Kidney epithelial cell (primary cell): ENCODE data around the gene IGLON5. TPM values are rescaled to one million over a fixed set of nuclear protein-coding genes. Genes with fewer than 3 reads are reported as not detected.

Experiments used
- DNase-seq: peaks from one replicate; pipeline ENCODE4 v3.0.0-alpha.2; 2010; ENCODE audit warnings: low read depth
- H3K27me3 ChIP-seq: 2 replicates; pipeline ENCODE4 v1.6.0; 2011; ENCODE audit warnings: low read length; ENCODE audit not compliant: control insufficient read depth, insufficient read depth
- H3K36me3 ChIP-seq: 2 replicates; pipeline ENCODE4 v1.5.1; 2011; ENCODE audit warnings: low read length; ENCODE audit not compliant: control insufficient read depth, insufficient read depth
- H3K4me3 ChIP-seq: 2 replicates; pipeline ENCODE4 v1.5.1; 2011; ENCODE audit warnings: low read depth, mild to moderate bottlenecking, control low read depth, low read length
- CTCF ChIP-seq: IDR thresholded peaks from 2 replicates; pipeline ENCODE4 v1.5.1; 2011; ENCODE audit warnings: mild to moderate bottlenecking, moderate library complexity, low read length, control low read depth, inconsistent platforms; ENCODE audit not compliant: insufficient read depth, poor library complexity, severe bottlenecking
- total RNA-seq: library from RNA; depleted of rRNA; stranded (reverse); fragments of >200 nt; gene quantifications from 2 replicates; pipeline ENCODE4 v1.2.3, GENCODE V29; 2015

IGLON5 gene
- total RNA-seq, 1 donor from 2014 or later, result 0.04 TPM

- H3K36me3 ChIP-seq, result no peaks in the 10 kb centered on the region
- TF ChIP-seq CTCF, result no peak
- no peak overlapping the region for H3K4me3 ChIP-seq
- peaks cover 2% of the 10 kb centered on the region for H3K27me3 ChIP-seq
- DNase-seq, result no peak
Measured at GRCh38 chr19:51318687-51319648, 7.5 kb downstream of the IGLON5 start.

- no peak for TF ChIP-seq CTCF
- Histone ChIP-seq H3K27me3 (peaks cover 2% of the 10 kb centered on the region), H3K36me3 (no peaks in the 10 kb centered on the region), H3K4me3 (no peak overlapping the region)
- DNase-seq, result no peak
Measured at GRCh38 chr19:51319649-51320279, 8.3 kb downstream of the IGLON5 start.

GRCh38 chr19:51320280-51320657 lies 8.8 kb downstream of the IGLON5 start:
- H3K27me3 ChIP-seq, result peaks cover 2% of the 10 kb centered on the region
- DNase-seq, result no peak
- no peak overlapping the region for H3K4me3 ChIP-seq
- H3K36me3 ChIP-seq, result no peaks in the 10 kb centered on the region
- TF ChIP-seq CTCF, result no peak

- no peak for TF ChIP-seq CTCF
- no peak overlapping the region for H3K4me3 ChIP-seq
- no peaks in the 10 kb centered on the region for H3K36me3 ChIP-seq
- no peak for DNase-seq
- peaks cover 5% of the 10 kb centered on the region for H3K27me3 ChIP-seq
Measured at GRCh38 chr19:51321799-51322198, 10.4 kb downstream of the IGLON5 start.

GRCh38 chr19:51323481-51324166 lies 12.2 kb downstream of the IGLON5 start:
- Histone ChIP-seq H3K36me3 (no peaks in the 10 kb centered on the region), H3K4me3 (no peak overlapping the region), H3K27me3 (peaks cover 19% of the 10 kb centered on the region)
- no peak for TF ChIP-seq CTCF
- no peak for DNase-seq
